Kidney (tissue), 14 donors: ENCODE measurements around the gene GKN1. TPM values are rescaled to one million over a fixed set of nuclear protein-coding genes. Genes with fewer than 3 reads are reported as not detected.
A peak's percentile ranks its signal among the peaks of the same experiment; 100 is the strongest.

Source experiments
- DNase-seq, 5 donors: peaks; one replicate each; pipeline ENCODE4 v3.0.0-alpha.2; 2013 to 2020
- FAIRE-seq: peaks from 2 replicates; lab custom pipeline; 2012; peaks lifted over from hg19 to GRCh38; lab: Jason Lieb, UNC
- H3K27ac ChIP-seq, 2 donors: one replicate each; pipeline ENCODE4 v1.7.0; 2013; ENCODE audit warnings: low read depth in 2 of 2, low read length in 2 of 2, inconsistent platforms in 1 of 2
- H3K27me3 ChIP-seq: one replicate; pipeline ENCODE4 v1.7.1; 2013; ENCODE audit warnings: low read length, inconsistent platforms; ENCODE audit not compliant: control insufficient read depth, insufficient read depth
- H3K36me3 ChIP-seq, 3 donors: one replicate each; pipeline versions ENCODE4 v1.7.0 to v1.7.1; 2013; ENCODE audit warnings: low read length in 3 of 3, control low read depth in 1 of 3, inconsistent platforms in 1 of 3; ENCODE audit not compliant: insufficient read depth in 3 of 3, control insufficient read depth in 2 of 3
- H3K4me1 ChIP-seq, 3 donors: one replicate each; pipeline versions ENCODE4 v1.7.0 to v1.7.1; 2013; ENCODE audit warnings: low read length in 3 of 3, inconsistent platforms in 1 of 3, low read depth in 1 of 3; ENCODE audit not compliant: control insufficient read depth in 2 of 3, insufficient read depth in 2 of 3
- H3K4me3 ChIP-seq, 3 donors: one replicate each; pipeline versions ENCODE4 v1.7.0 to v1.8.1; 2013; ENCODE audit warnings: low read length in 3 of 3, control low read depth in 1 of 3, inconsistent platforms in 1 of 3
- H3K9ac ChIP-seq, 3 donors: one replicate each; pipeline versions ENCODE4 v1.7.0 to v1.7.1; 2013; ENCODE audit warnings: low read length in 3 of 3, control low read depth in 1 of 3, inconsistent platforms in 1 of 3
- H3K9me3 ChIP-seq, 3 donors: one replicate each; pipeline versions ENCODE4 v1.7.0 to v1.7.1; 2013; ENCODE audit warnings: low read length in 3 of 3, control low read depth in 1 of 3, inconsistent platforms in 1 of 3; ENCODE audit not compliant: control insufficient read depth in 2 of 3, insufficient read depth in 1 of 3
- intact Hi-C: fragments of 100-400 bp; cut with DNase I; formaldehyde crosslinking; loops from one replicate; pipeline ENCODE4 v1.11.1; 2022
- polyA plus RNA-seq: library from polyadenylated mRNA; stranded (reverse); fragments of 350-450 nt; fragmentation: Illumina TruSeq; extraction: RNeasy Lipid Tissue Mini Kit (QIAGEN cat#74804); gene quantifications from one replicate; pipeline ENCODE4 v1.2.3, GENCODE V29; 2014; ENCODE audit warnings: low read depth, low replicate concordance; ENCODE audit not compliant: insufficient read depth
- total RNA-seq: library from RNA; stranded (reverse); fragmentation: NEBNext Ultra II Directional; extraction: Animal tissue kit (Norgen Biotek cat#: 25700); gene quantifications from one replicate; pipeline ENCODE4 v1.2.1, GENCODE V29; 2021
- TF ChIP-seq, protein P1 (sequence below): IDR thresholded peaks from 3 replicates; pipeline ENCODE4 v1.5.1; 2012; ENCODE audit warnings: mild to moderate bottlenecking, moderate library complexity, borderline replicate concordance; ENCODE audit not compliant: insufficient read depth; ENCODE audit errors: extremely low read depth
- donor health status: control.
- donor health status: control.
- donor health status: control.
- donor health status: control.
- donor health status: control.
- donor health status: DM: yes; HTN: yes; CAD: no.
- donor health status: Normal renal cell carcinoma (clear cell type).

GKN1 gene
- total and polyA plus RNA-seq, 2 donors from 2014 or later, result not detected

GRCh38 chr2:69011611-69012157 lies 37.2 kb downstream of the GKN1 start:
- no peak for FAIRE-seq
- TF ChIP-seq, protein P1, sequence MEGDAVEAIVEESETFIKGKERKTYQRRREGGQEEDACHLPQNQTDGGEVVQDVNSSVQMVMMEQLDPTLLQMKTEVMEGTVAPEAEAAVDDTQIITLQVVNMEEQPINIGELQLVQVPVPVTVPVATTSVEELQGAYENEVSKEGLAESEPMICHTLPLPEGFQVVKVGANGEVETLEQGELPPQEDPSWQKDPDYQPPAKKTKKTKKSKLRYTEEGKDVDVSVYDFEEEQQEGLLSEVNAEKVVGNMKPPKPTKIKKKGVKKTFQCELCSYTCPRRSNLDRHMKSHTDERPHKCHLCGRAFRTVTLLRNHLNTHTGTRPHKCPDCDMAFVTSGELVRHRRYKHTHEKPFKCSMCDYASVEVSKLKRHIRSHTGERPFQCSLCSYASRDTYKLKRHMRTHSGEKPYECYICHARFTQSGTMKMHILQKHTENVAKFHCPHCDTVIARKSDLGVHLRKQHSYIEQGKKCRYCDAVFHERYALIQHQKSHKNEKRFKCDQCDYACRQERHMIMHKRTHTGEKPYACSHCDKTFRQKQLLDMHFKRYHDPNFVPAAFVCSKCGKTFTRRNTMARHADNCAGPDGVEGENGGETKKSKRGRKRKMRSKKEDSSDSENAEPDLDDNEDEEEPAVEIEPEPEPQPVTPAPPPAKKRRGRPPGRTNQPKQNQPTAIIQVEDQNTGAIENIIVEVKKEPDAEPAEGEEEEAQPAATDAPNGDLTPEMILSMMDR, result no peak
- Histone ChIP-seq H3K9me3 (no peaks in the 10 kb centered on the region), H3K9ac (no peak overlapping the region), H3K4me3 (no peak overlapping the region), H3K27me3 (no peaks in the 10 kb centered on the region), H3K27ac (no peak overlapping the region), H3K4me1 (peaks cover 0 to 9% (median 0%) of the 10 kb centered on the region in 3 donors), H3K36me3 (no peaks in the 10 kb centered on the region)
- intact Hi-C loops, result no loop called here
- DNase-seq, result no peak

DNA sequence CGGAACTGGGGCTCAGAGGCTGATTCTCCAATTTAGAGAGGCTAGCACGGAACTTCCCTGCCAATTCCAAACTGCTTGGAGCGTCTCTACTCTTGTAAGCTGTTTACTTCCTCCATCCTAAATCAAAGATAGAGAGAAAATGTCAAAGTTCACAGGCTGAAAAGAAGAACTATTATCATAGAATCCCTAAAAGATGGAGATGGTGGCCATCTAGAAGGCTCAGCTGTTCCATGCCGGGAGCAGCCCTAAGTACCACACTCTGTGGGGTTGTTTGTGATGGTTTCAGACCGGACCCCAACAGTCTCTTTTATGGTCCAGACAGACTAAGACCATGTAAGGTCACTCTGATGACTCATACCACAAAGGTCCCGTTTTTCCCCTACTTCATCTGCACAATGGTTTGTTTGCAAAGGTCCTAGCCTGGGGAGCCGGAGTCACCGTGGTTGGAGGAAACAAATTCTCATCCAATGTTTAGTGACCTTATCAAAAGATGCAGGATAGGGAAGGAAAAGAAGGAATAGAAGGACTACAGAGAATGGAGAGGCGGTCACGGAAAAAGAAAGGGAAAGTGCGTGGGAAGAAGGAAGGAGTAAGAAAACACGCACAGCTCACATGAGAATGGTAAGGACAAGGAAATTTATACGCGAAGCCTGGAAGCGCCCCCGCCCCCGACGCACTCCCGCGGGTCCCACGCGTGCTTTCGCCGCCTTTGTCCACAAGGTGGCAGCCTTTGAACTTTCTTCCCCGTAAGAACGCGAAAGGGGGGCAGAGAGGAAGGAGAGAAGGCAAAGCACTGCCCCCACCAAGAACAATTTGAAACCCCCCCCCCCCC lies 38.1 kb downstream of the GKN1 start:
- peak in 2 of 5 donors; percentile 80 to 84 for DNase-seq
- no peak for FAIRE-seq
- intact Hi-C loops, result no loop called here
- Histone ChIP-seq H3K4me1 (peaks cover 0 to 9% (median 0%) of the 10 kb centered on the region in 3 donors), H3K27me3 (no peaks in the 10 kb centered on the region), H3K4me3 (peak overlapping the region in 2 of 3 donors; percentile 75 to 85), H3K9me3 (no peaks in the 10 kb centered on the region), H3K27ac (no peak overlapping the region), H3K9ac (peak overlapping the region in 1 of 3 donors; percentile 85), H3K36me3 (no peaks in the 10 kb centered on the region)
- TF ChIP-seq, protein P1, result peak; percentile 62

DNA sequence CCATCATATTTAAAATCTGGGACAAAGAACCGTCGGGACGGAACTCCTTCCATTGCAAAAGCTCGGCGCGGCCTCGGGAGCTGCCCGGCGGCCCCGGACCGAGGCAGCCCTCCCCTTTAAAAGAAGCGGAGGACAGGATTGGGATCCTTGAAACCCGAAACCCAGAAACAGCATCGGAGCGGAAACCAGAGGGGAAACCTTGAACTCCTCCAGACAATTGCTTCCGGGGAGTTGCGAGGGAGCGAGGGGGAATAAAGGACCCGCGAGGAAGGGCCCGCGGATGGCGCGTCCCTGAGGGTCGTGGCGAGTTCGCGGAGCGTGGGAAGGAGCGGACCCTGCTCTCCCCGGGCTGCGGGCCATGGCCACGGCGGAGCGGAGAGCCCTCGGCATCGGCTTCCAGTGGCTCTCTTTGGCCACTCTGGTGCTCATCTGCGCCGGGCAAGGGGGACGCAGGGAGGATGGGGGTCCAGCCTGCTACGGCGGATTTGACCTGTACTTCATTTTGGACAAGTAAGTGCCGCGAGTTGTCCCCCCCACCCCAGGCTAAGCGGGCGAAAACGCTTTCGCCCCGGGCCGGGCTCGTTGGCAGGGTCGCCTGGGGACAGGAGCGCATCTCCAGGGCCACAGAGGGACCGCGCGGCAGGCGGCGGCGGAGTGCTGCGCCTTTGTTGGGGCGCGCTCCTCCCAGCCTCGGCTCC lies 38.9 kb downstream of the GKN1 start, which contains the start of gene ANTXR1:
Gene ANTXR1, plus strand, starts transcription at position 38 of the 698 bp plus-strand sequence. Its CDS starts 321 bp downstream, at position 359.
- FAIRE-seq, result no peak
- H3K27ac ChIP-seq, result peak within 1 kb of the TSS; percentile 35 to 58

More for the DNA sequence above, 38.9 kb downstream of the GKN1 start, which contains the start of gene ANTXR1:
- no peaks in the 10 kb centered on the region for H3K36me3 ChIP-seq
- DNase-seq, result peak; percentile 81 to 95 (median 88)
- TF ChIP-seq, protein P1, result no peak
- no peaks in the 10 kb centered on the region for H3K27me3 ChIP-seq
- peak within 1 kb of the TSS; percentile 61 to 85 (median 72) for H3K9ac ChIP-seq
- peak within 1 kb of the TSS; percentile 54 to 85 (median 75) for H3K4me3 ChIP-seq
- no peaks in the 10 kb centered on the region for H3K9me3 ChIP-seq
- H3K4me1 ChIP-seq, result peaks cover 0 to 9% (median 0%) of the 10 kb centered on the region in 3 donors
- intact Hi-C loops, result no loop called here
